Upper lobe of right lung (tissue), 1 donor: ENCODE results near the gene ZCCHC13. TPM values are rescaled to one million over a fixed set of nuclear protein-coding genes. Genes with fewer than 3 reads are reported as not detected.
"Not testable (repeated sequence)": the region's sequence is repeated elsewhere in the genome, so short reads cannot be mapped to it uniquely, and the experiment has no call there.

Experiments
- ATAC-seq: fragments of 200-7000 bp; cut with Tn5 transposase; one replicate; pipeline ENCODE4 v1.9.1; 2020; ENCODE audit warnings: mild to moderate bottlenecking, moderate library complexity
- DNase-seq: peaks from one replicate; pipeline ENCODE4 v3.0.0-alpha.2; 2020
- H3K27ac ChIP-seq: fragments of 200-600 bp; one replicate; pipeline ENCODE4 v1.8.0; 2022
- H3K27me3 ChIP-seq: fragments of 200-600 bp; one replicate; pipeline ENCODE4 v1.8.0; 2022; ENCODE audit warnings: mild to moderate bottlenecking
- H3K36me3 ChIP-seq: fragments of 200-600 bp; one replicate; pipeline ENCODE4 v1.8.0; 2022
- H3K4me1 ChIP-seq: fragments of 200-600 bp; one replicate; pipeline ENCODE4 v1.8.0; 2022
- H3K4me3 ChIP-seq: fragments of 200-600 bp; one replicate; pipeline ENCODE4 v1.8.0; 2022; ENCODE audit warnings: mild to moderate bottlenecking
- H3K9me3 ChIP-seq: fragments of 200-600 bp; one replicate; pipeline ENCODE4 v1.8.0; 2022
- CTCF ChIP-seq: fragments of 200-600 bp; IDR thresholded peaks from one replicate; pipeline ENCODE4 v1.8.0; 2022; ENCODE audit warnings: antibody characterized with exemption
- intact Hi-C: fragments of 100-400 bp; cut with DNase I; formaldehyde crosslinking; loops from one replicate; pipeline ENCODE4 v1.11.0; 2022
- long read RNA-seq: library from polyadenylated mRNA; unstranded; transcript quantifications from one replicate; pipeline ENCODE4 v2.0.0, GENCODE V29; 2021
- total RNA-seq: library from RNA; stranded (reverse); fragmentation: NEBNext Ultra II Directional; extraction: Animal tissue kit (Norgen Biotek cat#: 25700); gene quantifications from one replicate; pipeline ENCODE4 v1.2.1, GENCODE V29; 2021
- donor health status: DM: no; HTN: yes; CAD: no; lungs with severe emphysema.

The ZCCHC13 gene
- total RNA-seq, result not detected
- long read RNA-seq, result 0 reads

- H3K4me1 ChIP-seq, result no peaks in the 10 kb centered on the region
- intact Hi-C loops, result no loop called here
- no peak within 1 kb of the TSS for H3K4me3 ChIP-seq
- H3K36me3 ChIP-seq, result no peaks in the 10 kb centered on the region
- no peak for ATAC-seq
- no peak within 1 kb of the TSS for H3K27ac ChIP-seq
- no peaks in the 10 kb centered on the region for H3K9me3 ChIP-seq
- DNase-seq, result no peak
- TF ChIP-seq CTCF, result no peak
- no peaks in the 10 kb centered on the region for H3K27me3 ChIP-seq
These were observed at the start of gene ZCCHC13 for GRCh38 chrX:74304016-74304415. Gene ZCCHC13, plus strand, starts transcription at chrX:74304180. Its CDS starts 87 bp downstream, at chrX:74304267.

- H3K27me3 ChIP-seq, H3K4me1 ChIP-seq, DNase-seq, intact Hi-C loops, H3K9me3 ChIP-seq, H3K4me3 ChIP-seq, ATAC-seq, H3K27ac ChIP-seq: not testable (repeated sequence)
- H3K36me3 ChIP-seq, result peaks cover 21% of the 10 kb centered on the region
These were observed 45.9 kb upstream of the ZCCHC13 start for GRCh38 chrX:74258111-74258510.

GRCh38 chrX:74259885-74260491, 44.0 kb upstream of the ZCCHC13 start:
- H3K27me3 ChIP-seq, result no peaks in the 10 kb centered on the region
- intact Hi-C loops, result no loop called here
- peaks cover 21% of the 10 kb centered on the region for H3K36me3 ChIP-seq
- H3K27ac ChIP-seq, result no peak overlapping the region
- DNase-seq (no peak), ATAC-seq (no peak)
- no peaks in the 10 kb centered on the region for H3K4me1 ChIP-seq
- no peaks in the 10 kb centered on the region for H3K9me3 ChIP-seq
- no peak for TF ChIP-seq CTCF
- H3K4me3 ChIP-seq, result no peak overlapping the region

- Histone ChIP-seq H3K36me3 (peaks cover 21% of the 10 kb centered on the region), H3K27ac (no peak overlapping the region), H3K4me1 (no peaks in the 10 kb centered on the region), H3K9me3 (no peaks in the 10 kb centered on the region), H3K27me3 (no peaks in the 10 kb centered on the region), H3K4me3 (no peak overlapping the region)
- DNase-seq (no peak), ATAC-seq (no peak)
- intact Hi-C loops, result no loop called here
- no peak for TF ChIP-seq CTCF
These were observed 41.3 kb upstream of the ZCCHC13 start for GRCh38 chrX:74262452-74263209.

- ATAC-seq (no peak), DNase-seq (no peak)
- Histone ChIP-seq H3K36me3 (peaks cover 16% of the 10 kb centered on the region), H3K27me3 (no peaks in the 10 kb centered on the region), H3K4me1 (no peaks in the 10 kb centered on the region), H3K9me3 (no peaks in the 10 kb centered on the region), H3K4me3 (no peak overlapping the region), H3K27ac (no peak overlapping the region)
- no peak for TF ChIP-seq CTCF
- intact Hi-C loops, result no loop called here
These were observed 33.6 kb upstream of the ZCCHC13 start for GRCh38 chrX:74270393-74270792.

- Histone ChIP-seq H3K36me3 (peaks cover 35% of the 10 kb centered on the region), H3K27ac (no peak overlapping the region), H3K27me3 (no peaks in the 10 kb centered on the region), H3K4me3 (no peak overlapping the region), H3K9me3 (no peaks in the 10 kb centered on the region), H3K4me1 (no peaks in the 10 kb centered on the region)
- ATAC-seq (no peak), DNase-seq (no peak)
- intact Hi-C loops, result no loop called here
- no peak for TF ChIP-seq CTCF
These were observed 31.8 kb upstream of the ZCCHC13 start for GRCh38 chrX:74272230-74272629.
